Measurements from ENCODE around the gene VWA8.
A peak's percentile ranks its signal among the peaks of the same experiment; 100 is the strongest.
"Not testable (repeated sequence)": the region's sequence is repeated elsewhere in the genome, so short reads cannot be mapped to it uniquely, and the experiment has no call there.

Gene VWA8

DNA sequence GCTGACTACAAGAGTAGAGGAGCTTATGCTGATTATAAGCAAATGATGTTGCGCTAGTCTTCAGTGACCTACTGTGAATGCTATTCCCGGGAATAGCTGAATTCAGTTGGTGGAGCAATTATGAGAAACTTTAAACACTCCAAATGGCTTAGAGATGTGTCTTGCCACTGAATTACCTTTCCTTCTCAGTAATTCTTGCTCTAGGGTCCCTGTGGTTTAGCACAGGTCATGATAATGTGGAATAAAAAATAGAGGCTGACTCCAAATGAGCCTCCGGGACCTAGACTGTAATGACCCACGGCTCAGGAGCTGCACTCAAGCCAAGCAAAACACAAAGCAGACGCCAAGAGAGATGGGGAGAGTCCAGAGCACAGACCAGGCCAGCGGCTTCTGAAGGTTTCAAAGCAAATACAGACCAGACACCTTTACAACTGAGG lies 378.9 kb downstream of the VWA8 start:
- Histone ChIP-seq H3K27ac (ENCODE audit: low read depth, low read length) (no peak overlapping the region), H3K9ac (ENCODE audit: low read length in 5 of 5) (no peak overlapping the region), H3K36me3 (ENCODE audit: control insufficient read depth in 5 of 5, insufficient read depth in 5 of 5, low read length in 5 of 5) (peaks cover 3 to 16% (median 10%) of the 10 kb centered on the region in 5 donors), H3K27me3 (ENCODE audit: control insufficient read depth in 5 of 5, insufficient read depth in 4 of 5, low read length in 5 of 5) (no peaks in the 10 kb centered on the region), H3K4me1 (ENCODE audit: control insufficient read depth in 5 of 5, insufficient read depth in 5 of 5, low read length in 5 of 5) (peaks cover under 1 to 16% (median 3%) of the 10 kb centered on the region in 5 donors), H3K9me3 (ENCODE audit: control insufficient read depth in 5 of 5, low read length in 5 of 5) (no peaks in the 10 kb centered on the region), H3K4me3 (ENCODE audit: low read depth in 1 of 5, low read length in 5 of 5) (no peak overlapping the region)

DNA sequence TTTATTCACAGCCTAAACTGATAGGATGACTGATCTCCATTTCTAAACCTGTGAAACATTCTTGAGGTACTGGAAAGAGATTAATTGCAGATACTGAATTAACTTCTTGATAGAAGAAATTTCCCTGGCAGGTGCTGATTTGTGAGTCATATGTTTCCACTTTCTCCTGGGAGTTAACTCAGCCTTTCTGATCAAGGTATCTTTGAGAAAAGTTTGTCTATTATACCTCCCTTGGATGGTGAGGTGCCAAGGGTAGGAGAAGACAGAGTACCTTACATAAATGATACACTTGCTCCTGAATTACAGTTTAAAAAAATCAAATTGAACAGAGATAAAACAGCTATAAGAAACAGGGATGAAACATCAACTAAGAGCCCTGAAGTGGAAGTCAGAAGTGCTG lies 380.6 kb downstream of the VWA8 start:
- Histone ChIP-seq H3K27me3 (ENCODE audit: control insufficient read depth in 5 of 5, insufficient read depth in 4 of 5, low read length in 5 of 5) (no peaks in the 10 kb centered on the region), H3K9me3 (ENCODE audit: control insufficient read depth in 5 of 5, low read length in 5 of 5) (no peaks in the 10 kb centered on the region), H3K4me1 (ENCODE audit: control insufficient read depth in 5 of 5, insufficient read depth in 5 of 5, low read length in 5 of 5) (peaks cover 3 to 21% (median 7%) of the 10 kb centered on the region in 5 donors)

DNA sequence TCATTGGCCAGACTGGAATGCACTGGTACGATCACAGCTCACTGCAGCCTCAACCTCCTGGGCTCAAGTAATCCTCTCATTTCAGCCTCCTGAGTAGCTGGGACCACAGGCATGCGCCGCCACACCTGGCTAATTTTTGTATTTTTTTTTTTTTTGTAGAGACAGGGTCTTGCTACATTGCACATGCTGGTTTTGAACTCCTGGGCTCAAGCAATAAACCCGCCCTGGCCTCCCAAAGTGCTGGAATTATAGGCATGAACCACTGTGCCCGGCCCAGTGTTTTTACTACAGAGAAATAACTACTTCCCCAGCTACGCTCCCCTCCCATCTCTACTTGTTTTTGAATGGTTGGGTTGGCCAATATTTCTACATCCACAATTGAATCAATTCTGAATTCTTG lies 381.0 kb downstream of the VWA8 start:
- Histone ChIP-seq H3K27ac (ENCODE audit: low read depth, low read length) (no peak overlapping the region), H3K4me3 (ENCODE audit: low read depth in 1 of 5, low read length in 5 of 5) (no peak overlapping the region), H3K9me3 (ENCODE audit: control insufficient read depth in 5 of 5, low read length in 5 of 5) (no peaks in the 10 kb centered on the region), H3K36me3 (ENCODE audit: control insufficient read depth in 5 of 5, insufficient read depth in 5 of 5, low read length in 5 of 5) (peaks cover 0 to 8% (median 3%) of the 10 kb centered on the region in 5 donors), H3K27me3 (ENCODE audit: control insufficient read depth in 5 of 5, insufficient read depth in 4 of 5, low read length in 5 of 5) (no peaks in the 10 kb centered on the region), H3K9ac (ENCODE audit: low read length in 5 of 5) (no peak overlapping the region), H3K4me1 (ENCODE audit: control insufficient read depth in 5 of 5, insufficient read depth in 5 of 5, low read length in 5 of 5) (peaks cover 3 to 21% (median 7%) of the 10 kb centered on the region in 5 donors)

More for the DNA sequence above, 380.6 kb downstream of the VWA8 start:
- no peak overlapping the region for H3K27ac ChIP-seq (ENCODE audit: low read depth, low read length)
- no peak overlapping the region for H3K4me3 ChIP-seq (ENCODE audit: low read depth in 1 of 5, low read length in 5 of 5)
- H3K36me3 ChIP-seq (ENCODE audit: control insufficient read depth in 5 of 5, insufficient read depth in 5 of 5, low read length in 5 of 5): peaks cover 0 to 8% (median 3%) of the 10 kb centered on the region in 5 donors
- no peak overlapping the region for H3K9ac ChIP-seq (ENCODE audit: low read length in 5 of 5)

DNA sequence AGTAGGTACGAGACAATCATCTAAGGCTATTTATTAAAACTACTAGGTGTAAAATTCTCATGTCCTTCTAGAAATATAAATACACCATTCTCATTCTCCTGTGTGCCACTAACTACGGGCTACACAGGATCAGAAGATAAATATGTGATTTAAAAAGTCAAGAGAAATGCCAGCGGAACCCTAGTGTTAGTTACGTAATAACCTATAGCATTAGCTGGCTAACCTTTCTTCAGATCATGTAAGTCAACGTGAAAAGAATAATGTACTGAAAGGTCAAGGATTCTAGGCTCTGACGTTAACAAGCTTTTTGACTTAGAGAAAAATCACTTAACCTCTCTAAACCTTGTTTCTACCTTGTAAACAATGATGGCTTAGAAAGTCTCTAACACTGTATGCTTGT lies 381.7 kb downstream of the VWA8 start:
- Histone ChIP-seq H3K27me3 (ENCODE audit: control insufficient read depth in 5 of 5, insufficient read depth in 4 of 5, low read length in 5 of 5) (no peaks in the 10 kb centered on the region), H3K27ac (ENCODE audit: low read depth, low read length) (no peak overlapping the region), H3K36me3 (ENCODE audit: control insufficient read depth in 5 of 5, insufficient read depth in 5 of 5, low read length in 5 of 5) (peaks cover 0 to 9% (median 3%) of the 10 kb centered on the region in 5 donors), H3K4me3 (ENCODE audit: low read depth in 1 of 5, low read length in 5 of 5) (no peak overlapping the region), H3K4me1 (ENCODE audit: control insufficient read depth in 5 of 5, insufficient read depth in 5 of 5, low read length in 5 of 5) (peaks cover 3 to 21% (median 7%) of the 10 kb centered on the region in 5 donors), H3K9me3 (ENCODE audit: control insufficient read depth in 5 of 5, low read length in 5 of 5) (no peaks in the 10 kb centered on the region), H3K9ac (ENCODE audit: low read length in 5 of 5) (no peak overlapping the region)

DNA sequence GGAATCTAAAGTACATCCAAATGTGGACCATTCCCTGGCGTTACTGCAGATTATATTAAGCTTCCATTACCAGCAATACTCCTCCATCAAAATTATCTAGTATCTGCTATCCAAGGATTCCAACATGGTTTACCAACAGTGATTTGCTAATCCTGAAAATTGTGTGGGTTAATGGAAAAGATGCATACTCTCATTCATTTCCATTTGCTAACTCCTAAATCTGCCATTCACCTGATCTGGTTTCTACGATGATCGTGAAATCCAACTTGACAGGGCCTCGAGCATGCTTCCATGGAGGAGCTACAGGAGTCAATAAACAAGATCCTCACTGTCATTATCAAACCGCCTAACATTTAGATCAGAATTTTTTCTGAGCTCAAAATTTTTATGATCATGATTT lies 382.5 kb downstream of the VWA8 start:
- peaks cover 3 to 21% (median 7%) of the 10 kb centered on the region in 5 donors for H3K4me1 ChIP-seq (ENCODE audit: control insufficient read depth in 5 of 5, insufficient read depth in 5 of 5, low read length in 5 of 5)
- H3K36me3 ChIP-seq (ENCODE audit: control insufficient read depth in 5 of 5, insufficient read depth in 5 of 5, low read length in 5 of 5): peaks cover 0 to 9% (median 3%) of the 10 kb centered on the region in 5 donors
- H3K27me3 ChIP-seq (ENCODE audit: control insufficient read depth in 5 of 5, insufficient read depth in 4 of 5, low read length in 5 of 5): no peaks in the 10 kb centered on the region
- no peak overlapping the region for H3K9ac ChIP-seq (ENCODE audit: low read length in 5 of 5)
- peak overlapping the region; percentile 54 for H3K27ac ChIP-seq (ENCODE audit: low read depth, low read length)
- H3K9me3 ChIP-seq (ENCODE audit: control insufficient read depth in 5 of 5, low read length in 5 of 5): no peaks in the 10 kb centered on the region
- H3K4me3 ChIP-seq (ENCODE audit: low read depth in 1 of 5, low read length in 5 of 5): no peak overlapping the region

DNA sequence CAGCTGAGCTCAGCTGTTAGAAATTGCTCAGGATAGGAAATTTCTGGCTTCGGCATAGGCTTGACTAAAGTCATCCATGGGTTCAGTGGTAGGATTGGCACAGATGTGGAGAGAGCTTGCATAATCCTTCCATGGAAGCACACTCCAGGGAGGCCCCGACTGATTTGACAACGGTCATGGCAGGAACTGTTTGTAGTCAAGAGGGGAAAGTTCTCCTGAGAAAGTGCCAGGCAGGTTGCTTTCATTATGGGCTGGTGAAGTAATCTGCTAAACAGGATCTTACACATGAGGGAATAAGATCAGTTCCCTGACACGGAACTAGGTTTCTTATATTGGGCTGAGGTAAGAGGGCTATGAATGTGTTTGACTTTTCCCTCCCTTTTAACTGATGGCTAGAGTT lies 383.5 kb downstream of the VWA8 start:
- H3K9ac ChIP-seq (ENCODE audit: low read length in 5 of 5): peak overlapping the region in 1 of 5 donors; percentile 18
- no peaks in the 10 kb centered on the region for H3K9me3 ChIP-seq (ENCODE audit: control insufficient read depth in 5 of 5, low read length in 5 of 5)
- H3K4me1 ChIP-seq (ENCODE audit: control insufficient read depth in 5 of 5, insufficient read depth in 5 of 5, low read length in 5 of 5): peaks cover 3 to 21% (median 7%) of the 10 kb centered on the region in 5 donors
- no peaks in the 10 kb centered on the region for H3K27me3 ChIP-seq (ENCODE audit: control insufficient read depth in 5 of 5, insufficient read depth in 4 of 5, low read length in 5 of 5)
- H3K4me3 ChIP-seq (ENCODE audit: low read depth in 1 of 5, low read length in 5 of 5): peak overlapping the region in 2 of 5 donors; percentile 9 to 40
- peaks cover 0 to 9% (median 0%) of the 10 kb centered on the region in 5 donors for H3K36me3 ChIP-seq (ENCODE audit: control insufficient read depth in 5 of 5, insufficient read depth in 5 of 5, low read length in 5 of 5)
- H3K27ac ChIP-seq (ENCODE audit: low read depth, low read length): peak overlapping the region; percentile 54

DNA sequence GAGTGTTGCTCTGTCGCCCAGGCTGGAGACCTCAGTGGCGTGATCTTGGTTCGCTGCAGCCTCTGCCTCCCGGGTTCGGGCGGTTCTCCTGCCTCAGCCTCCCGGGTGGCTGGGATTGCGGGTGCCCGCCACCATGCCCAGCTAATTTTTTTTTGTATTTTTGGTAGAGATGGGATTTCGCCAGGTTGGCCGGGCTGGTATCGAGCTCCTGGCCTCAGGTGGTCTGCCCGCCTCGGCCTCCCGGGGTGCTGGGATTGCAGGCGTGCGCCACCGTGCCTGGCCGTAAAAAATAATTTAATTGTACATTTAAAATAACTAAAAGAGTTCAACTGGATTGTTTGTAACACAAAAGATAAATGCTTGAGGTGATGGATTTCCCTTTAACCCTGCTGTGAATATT lies 387.3 kb downstream of the VWA8 start:
- H3K9ac ChIP-seq (ENCODE audit: low read length in 5 of 5); H3K27ac ChIP-seq (ENCODE audit: low read depth, low read length); H3K36me3 ChIP-seq (ENCODE audit: control insufficient read depth in 5 of 5, insufficient read depth in 5 of 5, low read length in 5 of 5); H3K4me3 ChIP-seq (ENCODE audit: low read depth in 1 of 5, low read length in 5 of 5); H3K9me3 ChIP-seq (ENCODE audit: control insufficient read depth in 5 of 5, low read length in 5 of 5); H3K27me3 ChIP-seq (ENCODE audit: control insufficient read depth in 5 of 5, insufficient read depth in 4 of 5, low read length in 5 of 5): not testable (repeated sequence)
- peaks cover 6 to 19% (median 14%) of the 10 kb centered on the region in 5 donors for H3K4me1 ChIP-seq (ENCODE audit: control insufficient read depth in 5 of 5, insufficient read depth in 5 of 5, low read length in 5 of 5)

DNA sequence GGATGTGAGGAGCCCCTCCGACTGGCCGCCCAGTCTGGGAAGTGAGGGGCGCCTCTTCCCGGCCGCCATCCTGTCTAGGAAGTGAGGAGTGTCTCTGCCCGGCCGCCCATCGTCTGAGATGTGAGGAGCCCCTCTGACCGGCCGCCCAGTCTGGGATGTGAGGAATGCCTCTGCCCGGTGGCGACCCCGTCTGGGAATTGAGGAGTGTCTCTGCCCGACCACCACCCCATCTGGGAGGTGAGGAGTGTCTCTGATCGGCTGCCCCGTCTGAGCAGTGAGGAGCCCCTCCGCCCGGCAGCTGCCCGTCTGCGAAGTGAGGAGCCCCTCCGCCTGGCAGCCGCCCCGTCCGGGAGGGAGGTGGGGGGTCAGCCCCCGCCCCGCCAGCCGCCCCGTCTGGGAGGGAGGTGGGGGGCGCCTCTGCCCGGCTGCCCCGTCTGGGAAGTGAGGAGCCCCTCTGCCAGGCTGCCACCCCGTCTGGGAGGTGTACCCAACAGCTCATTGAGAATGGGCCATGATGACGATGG lies 389.0 kb downstream of the VWA8 start:
- peaks cover 3 to 20% (median 14%) of the 10 kb centered on the region in 5 donors for H3K4me1 ChIP-seq (ENCODE audit: control insufficient read depth in 5 of 5, insufficient read depth in 5 of 5, low read length in 5 of 5)
- not testable (repeated sequence) for H3K36me3 ChIP-seq (ENCODE audit: control insufficient read depth in 5 of 5, insufficient read depth in 5 of 5, low read length in 5 of 5)

DNA sequence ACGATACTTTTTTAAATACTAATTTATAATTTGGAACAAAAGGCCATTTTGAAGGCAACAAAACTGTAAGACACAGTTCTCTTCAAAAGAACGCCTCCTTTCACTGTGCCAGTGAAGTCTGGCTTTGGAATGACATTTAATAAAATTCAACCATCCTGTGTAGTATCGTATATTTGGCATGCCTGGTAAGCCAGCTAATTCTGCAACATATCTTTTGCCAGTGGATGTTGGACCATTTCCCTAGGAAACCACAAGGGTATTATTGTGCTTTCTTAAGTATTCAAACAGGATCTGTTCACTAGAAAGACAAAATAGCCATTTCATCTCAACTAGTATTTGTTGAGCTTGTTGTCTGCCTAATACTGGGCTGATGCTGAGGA lies 391.9 kb downstream of the VWA8 start:
- peak overlapping the region in 1 of 5 donors; percentile 3 for H3K9ac ChIP-seq (ENCODE audit: low read length in 5 of 5)
- H3K27me3 ChIP-seq (ENCODE audit: control insufficient read depth in 5 of 5, insufficient read depth in 4 of 5, low read length in 5 of 5): no peaks in the 10 kb centered on the region
- no peaks in the 10 kb centered on the region for H3K9me3 ChIP-seq (ENCODE audit: control insufficient read depth in 5 of 5, low read length in 5 of 5)
- H3K36me3 ChIP-seq (ENCODE audit: control insufficient read depth in 5 of 5, insufficient read depth in 5 of 5, low read length in 5 of 5): peaks cover 0 to 12% (median 5%) of the 10 kb centered on the region in 5 donors
- H3K4me1 ChIP-seq (ENCODE audit: control insufficient read depth in 5 of 5, insufficient read depth in 5 of 5, low read length in 5 of 5): peaks cover 3 to 20% (median 7%) of the 10 kb centered on the region in 5 donors
- H3K4me3 ChIP-seq (ENCODE audit: low read depth in 1 of 5, low read length in 5 of 5): no peak overlapping the region
- no peak overlapping the region for H3K27ac ChIP-seq (ENCODE audit: low read depth, low read length)

More for the DNA sequence above, 389.0 kb downstream of the VWA8 start:
- not testable (repeated sequence) for H3K4me3 ChIP-seq (ENCODE audit: low read depth in 1 of 5, low read length in 5 of 5); H3K9me3 ChIP-seq (ENCODE audit: control insufficient read depth in 5 of 5, low read length in 5 of 5); H3K27me3 ChIP-seq (ENCODE audit: control insufficient read depth in 5 of 5, insufficient read depth in 4 of 5, low read length in 5 of 5); H3K9ac ChIP-seq (ENCODE audit: low read length in 5 of 5); H3K27ac ChIP-seq (ENCODE audit: low read depth, low read length)

DNA sequence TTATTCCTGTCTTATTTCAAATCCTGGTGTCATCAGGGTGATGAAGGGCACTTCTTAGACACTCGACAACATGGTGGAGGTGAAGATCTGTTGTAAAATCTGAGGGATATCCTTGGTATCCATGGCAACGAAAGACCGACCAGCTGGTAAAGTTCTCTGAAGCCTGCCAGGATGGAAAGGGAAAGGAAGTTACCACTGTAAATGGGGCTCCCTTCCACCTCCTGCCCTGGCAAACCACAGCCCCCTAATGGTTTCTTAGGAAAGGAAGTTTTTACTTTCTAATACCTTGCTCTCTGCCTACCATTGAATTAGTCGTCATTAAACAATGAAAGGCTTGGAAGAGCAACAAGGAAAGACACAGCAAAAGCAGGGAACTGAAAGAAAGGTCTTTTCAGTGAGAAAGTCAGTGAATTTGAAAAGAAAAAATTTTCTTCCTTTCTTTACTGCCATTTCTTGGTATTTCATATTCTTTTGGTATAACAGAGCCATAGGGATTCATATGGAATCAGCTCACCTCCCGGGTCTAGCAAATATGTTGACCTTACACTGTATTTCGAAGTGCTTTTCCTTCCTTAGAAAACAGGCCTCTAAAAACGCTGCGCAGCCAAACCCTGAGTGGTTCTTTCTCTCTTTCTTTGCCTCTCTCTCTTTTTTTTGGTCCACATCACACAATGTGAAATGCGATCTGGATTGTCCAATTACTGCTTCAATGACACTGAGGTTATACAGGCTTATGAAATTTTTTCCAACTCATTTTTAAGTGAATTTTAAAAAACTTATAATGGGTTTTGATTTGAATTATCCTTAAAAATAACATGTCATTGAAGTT lies 392.6 kb downstream of the VWA8 start:
- no peaks in the 10 kb centered on the region for H3K9me3 ChIP-seq (ENCODE audit: control insufficient read depth in 5 of 5, low read length in 5 of 5)
- peaks cover 0 to 12% (median 5%) of the 10 kb centered on the region in 5 donors for H3K36me3 ChIP-seq (ENCODE audit: control insufficient read depth in 5 of 5, insufficient read depth in 5 of 5, low read length in 5 of 5)
- H3K27ac ChIP-seq (ENCODE audit: low read depth, low read length): no peak overlapping the region
- H3K4me1 ChIP-seq (ENCODE audit: control insufficient read depth in 5 of 5, insufficient read depth in 5 of 5, low read length in 5 of 5): peaks cover 3 to 27% (median 11%) of the 10 kb centered on the region in 5 donors
- no peak overlapping the region for H3K9ac ChIP-seq (ENCODE audit: low read length in 5 of 5)
- no peaks in the 10 kb centered on the region for H3K27me3 ChIP-seq (ENCODE audit: control insufficient read depth in 5 of 5, insufficient read depth in 4 of 5, low read length in 5 of 5)
- no peak overlapping the region for H3K4me3 ChIP-seq (ENCODE audit: low read depth in 1 of 5, low read length in 5 of 5)

Measured in subcutaneous abdominal adipose tissue (tissue), 5 donors.